GM19351 (cell line): ENCODE data around the gene ANXA11.
"Not testable (repeated sequence)": the region's sequence is repeated elsewhere in the genome, so short reads cannot be mapped to it uniquely, and the experiment has no call there.

ENCODE experiments used
- ATAC-seq: cut with Tn5 transposase; IDR thresholded peaks from one replicate; pipeline ENCODE4 v1.9.1; 2021; ENCODE audit warnings: mild to moderate bottlenecking, moderate library complexity; ENCODE audit not compliant: unreplicated experiment

ANXA11 gene

GRCh38 chr10:80210259-80210658 lies 4.9 kb upstream of the ANXA11 start:
- ATAC-seq = no peak

GRCh38 chr10:80207768-80208370 lies 2.5 kb upstream of the ANXA11 start:
- no peak for ATAC-seq

- ATAC-seq = no peak
Observed at GRCh38 chr10:80206277-80206655, 929 bp upstream of the ANXA11 start.

- peak; percentile 32 for ATAC-seq
Observed at GRCh38 chr10:80204677-80205476, 460 bp downstream of the ANXA11 start.

- ATAC-seq = no peak
Observed at GRCh38 chr10:80203835-80204676, 1.3 kb downstream of the ANXA11 start.

- peak; percentile 62 for ATAC-seq
Observed at GRCh38 chr10:80202934-80203834, 2.2 kb downstream of the ANXA11 start.

- not testable (repeated sequence) for ATAC-seq
Observed at GRCh38 chr10:80202530-80202929, 2.8 kb downstream of the ANXA11 start.

- ATAC-seq = no peak
Observed at GRCh38 chr10:80201608-80202141, 3.7 kb downstream of the ANXA11 start.

- no peak for ATAC-seq
Observed at GRCh38 chr10:80200687-80201086, 4.7 kb downstream of the ANXA11 start.

- no peak for ATAC-seq
Observed at GRCh38 chr10:80200259-80200658, 5.1 kb downstream of the ANXA11 start.

- ATAC-seq = no peak
Observed at GRCh38 chr10:80199828-80200227, 5.5 kb downstream of the ANXA11 start.

- ATAC-seq = no peak
Observed at GRCh38 chr10:80197972-80198916, 7.1 kb downstream of the ANXA11 start.

- ATAC-seq = no peak
Observed at GRCh38 chr10:80196950-80197315, 8.4 kb downstream of the ANXA11 start.

- ATAC-seq = peak; percentile 74
Observed at GRCh38 chr10:80196270-80196949, 8.9 kb downstream of the ANXA11 start.

- ATAC-seq = no peak
Observed at GRCh38 chr10:80195046-80195574, 10.2 kb downstream of the ANXA11 start.

- no peak for ATAC-seq
Observed at GRCh38 chr10:80194373-80195045, 10.8 kb downstream of the ANXA11 start.

GRCh38 chr10:80192553-80192952 lies 12.8 kb downstream of the ANXA11 start:
- ATAC-seq = no peak
